Measurements from ENCODE around the gene ABCC1.

The ABCC1 gene

DNA sequence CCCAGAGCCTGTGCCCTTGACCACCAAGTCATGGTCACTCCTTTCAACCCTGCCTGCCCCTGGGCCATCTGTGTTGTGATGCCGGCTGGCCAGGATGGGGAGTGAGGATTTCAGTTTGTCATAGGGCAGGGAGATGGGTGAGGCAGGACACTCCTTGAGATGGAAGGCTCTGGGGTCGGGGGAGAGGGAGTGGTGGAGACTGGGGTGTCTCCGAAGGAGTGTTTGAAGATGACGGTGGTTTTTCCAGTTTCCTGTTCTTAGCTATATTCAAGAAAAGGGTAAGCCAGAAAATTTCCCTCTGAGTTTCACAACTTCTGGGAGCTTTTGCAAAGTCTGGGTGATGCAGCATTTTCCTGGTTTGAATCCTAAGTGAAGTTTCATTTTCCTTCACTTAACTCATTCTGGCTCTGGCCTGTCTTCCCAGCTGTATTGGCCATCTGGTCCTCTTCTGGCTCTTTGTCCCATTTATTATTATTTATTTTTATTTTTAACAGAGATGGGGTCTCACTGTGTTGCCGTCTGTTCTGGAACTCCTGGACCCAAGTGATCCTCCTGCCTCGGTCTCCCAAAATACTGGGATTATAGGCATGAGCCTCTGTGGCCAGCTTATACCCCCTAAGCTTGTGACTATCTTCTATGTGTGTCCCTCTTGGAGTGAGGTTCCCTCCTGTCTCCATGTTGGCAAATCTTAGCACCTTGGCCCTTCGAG is 27.7 kb downstream of the ABCC1 start:
- TF ChIP-seq ZNF473 (tag by site-specific recombination; IDR thresholded peaks at IDR 0.05) (no peak), ZNF433 (tag by site-specific recombination; IDR thresholded peaks at IDR 0.05; ENCODE audit: low read depth) (no peak), ZIC2 (tag by site-specific recombination; IDR thresholded peaks at IDR 0.05) (no peak), REPIN1 (tag by site-specific recombination; IDR thresholded peaks at IDR 0.05; ENCODE audit: low read depth) (no peak), IKZF3 (tag by site-specific recombination; IDR thresholded peaks at IDR 0.05) (no peak), ZNF658 (tag by site-specific recombination; IDR thresholded peaks at IDR 0.05) (no peak), ZNF664 (tag by site-specific recombination; IDR thresholded peaks at IDR 0.05) (no peak)
- TF ChIP-seq, protein P1, sequence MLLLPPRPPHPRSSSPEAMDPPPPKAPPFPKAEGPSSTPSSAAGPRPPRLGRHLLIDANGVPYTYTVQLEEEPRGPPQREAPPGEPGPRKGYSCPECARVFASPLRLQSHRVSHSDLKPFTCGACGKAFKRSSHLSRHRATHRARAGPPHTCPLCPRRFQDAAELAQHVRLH (tag by site-specific recombination; IDR thresholded peaks at IDR 0.05) = no peak
- TF ChIP-seq, protein P2, sequence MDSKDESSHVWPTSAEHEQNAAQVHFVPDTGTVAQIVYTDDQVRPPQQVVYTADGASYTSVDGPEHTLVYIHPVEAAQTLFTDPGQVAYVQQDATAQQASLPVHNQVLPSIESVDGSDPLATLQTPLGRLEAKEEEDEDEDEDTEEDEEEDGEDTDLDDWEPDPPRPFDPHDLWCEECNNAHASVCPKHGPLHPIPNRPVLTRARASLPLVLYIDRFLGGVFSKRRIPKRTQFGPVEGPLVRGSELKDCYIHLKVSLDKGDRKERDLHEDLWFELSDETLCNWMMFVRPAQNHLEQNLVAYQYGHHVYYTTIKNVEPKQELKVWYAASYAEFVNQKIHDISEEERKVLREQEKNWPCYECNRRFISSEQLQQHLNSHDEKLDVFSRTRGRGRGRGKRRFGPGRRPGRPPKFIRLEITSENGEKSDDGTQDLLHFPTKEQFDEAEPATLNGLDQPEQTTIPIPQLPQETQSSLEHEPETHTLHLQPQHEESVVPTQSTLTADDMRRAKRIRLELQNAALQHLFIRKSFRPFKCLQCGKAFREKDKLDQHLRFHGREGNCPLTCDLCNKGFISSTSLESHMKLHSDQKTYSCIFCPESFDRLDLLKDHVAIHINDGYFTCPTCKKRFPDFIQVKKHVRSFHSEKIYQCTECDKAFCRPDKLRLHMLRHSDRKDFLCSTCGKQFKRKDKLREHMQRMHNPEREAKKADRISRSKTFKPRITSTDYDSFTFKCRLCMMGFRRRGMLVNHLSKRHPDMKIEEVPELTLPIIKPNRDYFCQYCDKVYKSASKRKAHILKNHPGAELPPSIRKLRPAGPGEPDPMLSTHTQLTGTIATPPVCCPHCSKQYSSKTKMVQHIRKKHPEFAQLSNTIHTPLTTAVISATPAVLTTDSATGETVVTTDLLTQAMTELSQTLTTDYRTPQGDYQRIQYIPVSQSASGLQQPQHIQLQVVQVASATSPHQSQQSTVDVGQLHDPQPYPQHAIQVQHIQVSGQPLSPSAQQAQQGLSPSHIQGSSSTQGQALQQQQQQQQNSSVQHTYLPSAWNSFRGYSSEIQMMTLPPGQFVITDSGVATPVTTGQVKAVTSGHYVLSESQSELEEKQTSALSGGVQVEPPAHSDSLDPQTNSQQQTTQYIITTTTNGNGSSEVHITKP (tag by site-specific recombination; IDR thresholded peaks at IDR 0.05) = no peak
- Histone ChIP-seq H3K4me1 (ENCODE audit: control insufficient read depth, insufficient read depth, low read length) (no peaks in the 10 kb centered on the region), H3K27ac (ENCODE audit: extremely low read depth, low read depth, low read length) (no peak overlapping the region), H3K4me3 (ENCODE audit: low read depth, low read length) (no peak overlapping the region), H3K9me3 (ENCODE audit: control insufficient read depth, insufficient read depth, low read depth, low read length) (no peaks in the 10 kb centered on the region), H3K36me3 (ENCODE audit: control insufficient read depth in 2 of 2, insufficient read depth in 1 of 2, low read length in 2 of 2) (peaks cover 0 to 15% of the 10 kb centered on the region in 2 experiments; a peak in 2 of 3 replicates)
- ChIA-PET POLR2A (no interaction called here), CTCF (interaction anchor here (0.6 kb wide), 1 partner anchor 221 kb away, joined by 3 read pairs; no protein-coding TSS in a partner anchor)

DNA sequence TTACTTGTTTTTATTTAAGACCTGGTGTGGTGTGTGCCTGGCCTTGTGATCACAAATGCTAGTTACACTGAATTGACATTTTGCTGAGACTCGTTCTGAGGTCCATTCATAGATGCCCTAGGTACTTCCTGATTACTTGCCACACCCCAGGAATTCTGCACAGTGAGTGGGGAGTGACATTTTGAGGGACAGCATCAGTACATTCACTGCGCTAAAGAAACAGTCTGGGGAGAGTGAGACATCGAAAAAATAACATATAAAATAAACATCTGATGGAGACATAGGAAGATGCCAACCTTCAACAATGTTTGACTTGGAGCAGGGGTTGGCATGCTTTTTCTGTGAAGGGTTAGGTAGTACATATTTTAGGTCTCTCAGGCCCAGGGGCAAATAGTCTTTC is 30.4 kb downstream of the ABCC1 start:
- no peaks in the 10 kb centered on the region for H3K4me1 ChIP-seq (ENCODE audit: control insufficient read depth, insufficient read depth, low read length)
- H3K27ac ChIP-seq (ENCODE audit: extremely low read depth, low read depth, low read length) = no peak overlapping the region
- POLR2A ChIA-PET = no interaction called here
- no peak overlapping the region for H3K4me3 ChIP-seq (ENCODE audit: low read depth, low read length)
- TF ChIP-seq ZNF629 (tag by site-specific recombination; IDR thresholded peaks at IDR 0.05) (no peak), ZNF214 (tag by site-specific recombination; IDR thresholded peaks at IDR 0.05; ENCODE audit: borderline replicate concordance) (no peak), KLF7 (tag by site-specific recombination; IDR thresholded peaks at IDR 0.05; ENCODE audit: borderline replicate concordance) (no peak), ZNF335 (tag by site-specific recombination; conservative IDR thresholded peaks at IDR 0.05) (no peak), ZFP3 (tag by site-specific recombination; IDR thresholded peaks at IDR 0.05; ENCODE audit: low read depth) (no peak), ZSCAN30 (tag by site-specific recombination; IDR thresholded peaks at IDR 0.05) (no peak), HOXD13 (CRISPR knock-in tag; IDR thresholded peaks at IDR 0.05; ENCODE audit: borderline replicate concordance) (no peak), SP7 (tag by site-specific recombination; IDR thresholded peaks at IDR 0.05) (no peak), ZNF157 (tag by site-specific recombination; IDR thresholded peaks at IDR 0.05) (no peak), ZNF416 (tag by site-specific recombination; IDR thresholded peaks at IDR 0.05) (no peak), ZSCAN16 (tag by site-specific recombination; IDR thresholded peaks at IDR 0.05) (no peak), ZNF521 (tag by site-specific recombination; IDR thresholded peaks at IDR 0.05) (no peak)
- TF ChIP-seq, protein P3, sequence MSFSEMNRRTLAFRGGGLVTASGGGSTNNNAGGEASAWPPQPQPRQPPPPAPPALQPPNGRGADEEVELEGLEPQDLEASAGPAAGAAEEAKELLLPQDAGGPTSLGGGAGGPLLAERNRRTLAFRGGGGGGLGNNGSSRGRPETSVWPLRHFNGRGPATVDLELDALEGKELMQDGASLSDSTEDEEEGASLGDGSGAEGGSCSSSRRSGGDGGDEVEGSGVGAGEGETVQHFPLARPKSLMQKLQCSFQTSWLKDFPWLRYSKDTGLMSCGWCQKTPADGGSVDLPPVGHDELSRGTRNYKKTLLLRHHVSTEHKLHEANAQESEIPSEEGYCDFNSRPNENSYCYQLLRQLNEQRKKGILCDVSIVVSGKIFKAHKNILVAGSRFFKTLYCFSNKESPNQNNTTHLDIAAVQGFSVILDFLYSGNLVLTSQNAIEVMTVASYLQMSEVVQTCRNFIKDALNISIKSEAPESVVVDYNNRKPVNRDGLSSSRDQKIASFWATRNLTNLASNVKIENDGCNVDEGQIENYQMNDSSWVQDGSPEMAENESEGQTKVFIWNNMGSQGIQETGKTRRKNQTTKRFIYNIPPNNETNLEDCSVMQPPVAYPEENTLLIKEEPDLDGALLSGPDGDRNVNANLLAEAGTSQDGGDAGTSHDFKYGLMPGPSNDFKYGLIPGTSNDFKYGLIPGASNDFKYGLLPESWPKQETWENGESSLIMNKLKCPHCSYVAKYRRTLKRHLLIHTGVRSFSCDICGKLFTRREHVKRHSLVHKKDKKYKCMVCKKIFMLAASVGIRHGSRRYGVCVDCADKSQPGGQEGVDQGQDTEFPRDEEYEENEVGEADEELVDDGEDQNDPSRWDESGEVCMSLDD (tag by site-specific recombination; IDR thresholded peaks at IDR 0.05) = no peak
- TF ChIP-seq, protein P4, sequence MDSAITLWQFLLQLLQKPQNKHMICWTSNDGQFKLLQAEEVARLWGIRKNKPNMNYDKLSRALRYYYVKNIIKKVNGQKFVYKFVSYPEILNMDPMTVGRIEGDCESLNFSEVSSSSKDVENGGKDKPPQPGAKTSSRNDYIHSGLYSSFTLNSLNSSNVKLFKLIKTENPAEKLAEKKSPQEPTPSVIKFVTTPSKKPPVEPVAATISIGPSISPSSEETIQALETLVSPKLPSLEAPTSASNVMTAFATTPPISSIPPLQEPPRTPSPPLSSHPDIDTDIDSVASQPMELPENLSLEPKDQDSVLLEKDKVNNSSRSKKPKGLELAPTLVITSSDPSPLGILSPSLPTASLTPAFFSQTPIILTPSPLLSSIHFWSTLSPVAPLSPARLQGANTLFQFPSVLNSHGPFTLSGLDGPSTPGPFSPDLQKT (IDR thresholded peaks at IDR 0.05; ENCODE audit: borderline replicate concordance, low read depth, low read length) = no peak
- CTCF ChIA-PET = no interaction called here
- H3K9me3 ChIP-seq (ENCODE audit: control insufficient read depth, insufficient read depth, low read depth, low read length) = no peaks in the 10 kb centered on the region
- peaks cover 0 to 11% of the 10 kb centered on the region in 2 experiments; a peak in 2 of 3 replicates for H3K36me3 ChIP-seq (ENCODE audit: control insufficient read depth in 2 of 2, insufficient read depth in 1 of 2, low read length in 2 of 2)
